Thyroid gland (tissue), 4 donors: ENCODE results near the gene CIITA.

Experiments
- CTCF ChIP-seq, 6 experiments: fragments of 200-600 bp in 3 of 6; fragments of 450-650 bp in 3 of 6; sonication (generic) in 3 of 6; IDR thresholded peaks; one replicate each; pipeline ENCODE4 v1.5.1; 2016 to 2019; ENCODE audit warnings: antibody characterized with exemption in 6 of 6, mild to moderate bottlenecking in 2 of 6, inconsistent platforms in 1 of 6, moderate library complexity in 1 of 6
- POLR2A ChIP-seq, 2 donors: fragments of 450-650 bp; IDR thresholded peaks; one replicate each; pipeline ENCODE4 v1.6.1; 2017; ENCODE audit warnings: antibody characterized with exemption in 2 of 2, mild to moderate bottlenecking in 2 of 2, moderate library complexity in 1 of 2

GRCh38 chr16:10920726-10921427, 43.9 kb downstream of the CIITA start:
- TF ChIP-seq CTCF (IDR thresholded peaks at IDR 0.05), result no peak
- no peak for TF ChIP-seq POLR2A (IDR thresholded peaks at IDR 0.05)
